Neural cell (in vitro differentiated cells): ENCODE measurements around the gene PAEP.

ENCODE experiments used
- CTCF ChIP-seq: fragments of 450-650 bp; IDR thresholded peaks from 2 replicates; pipeline ENCODE4 v1.5.1; 2014; ENCODE audit warnings: antibody characterized with exemption, mild to moderate bottlenecking, moderate library complexity; ENCODE audit not compliant: poor library complexity, severe bottlenecking
- EP300 ChIP-seq: fragments of 450-650 bp; conservative IDR thresholded peaks from 2 replicates; pipeline ENCODE4 v1.6.1; 2014; ENCODE audit warnings: antibody characterized with exemption, mild to moderate bottlenecking, moderate library complexity; ENCODE audit not compliant: poor library complexity, severe bottlenecking
- EZH2 ChIP-seq: fragments of 200-600, 300-800 bp; shearing (Covaris generic), sonication (generic); IDR thresholded peaks from 2 replicates; pipeline ENCODE4 v1.6.1; 2014; ENCODE audit warnings: antibody characterized with exemption, low read length, borderline replicate concordance, mild to moderate bottlenecking; ENCODE audit not compliant: insufficient read depth, poor library complexity, severe bottlenecking
- POLR2AphosphoS5 ChIP-seq: IDR thresholded peaks from 2 replicates; pipeline ENCODE4 v1.6.1; 2012
- RAD21 ChIP-seq: fragments of 450-650 bp; conservative IDR thresholded peaks from 2 replicates; pipeline ENCODE4 v1.6.1; 2014; ENCODE audit warnings: antibody characterized with exemption, mild to moderate bottlenecking, moderate library complexity
- REST ChIP-seq: IDR thresholded peaks from 2 replicates; pipeline ENCODE4 v1.6.1; 2012; ENCODE audit warnings: borderline replicate concordance
- SMC3 ChIP-seq: fragments of 450-650 bp; conservative IDR thresholded peaks from 2 replicates; pipeline ENCODE4 v1.6.1; 2014; ENCODE audit warnings: antibody characterized with exemption, mild to moderate bottlenecking, moderate library complexity; ENCODE audit not compliant: poor library complexity
- TAF1 ChIP-seq: IDR thresholded peaks from 2 replicates; pipeline ENCODE4 v1.6.1; 2012; ENCODE audit warnings: low read depth

GRCh38 chr9:135573124-135573523 is 11.6 kb downstream of the PAEP start:
- TF ChIP-seq REST (no peak), EZH2 (no peak), CTCF (no peak), RAD21 (no peak), POLR2AphosphoS5 (no peak), EP300 (no peak), TAF1 (no peak), SMC3 (no peak)
